Stimulated activated CD4-positive, alpha-beta T cell treated with anti-CD3 and anti-CD28 coated beads, Interleukin-12 subunit alpha, Interleukin-12 subunit beta, amount 100 ng/mL, for 48 hours (primary cell): ENCODE measurements around the gene RPGR.

Source experiments
- DNase-seq, 3 donors: peaks; one replicate each; pipeline ENCODE4 v3.0.0-alpha.2; 2020; ENCODE audit warnings: low read depth in 2 of 3, low spot score in 1 of 3

RPGR gene, protein sequence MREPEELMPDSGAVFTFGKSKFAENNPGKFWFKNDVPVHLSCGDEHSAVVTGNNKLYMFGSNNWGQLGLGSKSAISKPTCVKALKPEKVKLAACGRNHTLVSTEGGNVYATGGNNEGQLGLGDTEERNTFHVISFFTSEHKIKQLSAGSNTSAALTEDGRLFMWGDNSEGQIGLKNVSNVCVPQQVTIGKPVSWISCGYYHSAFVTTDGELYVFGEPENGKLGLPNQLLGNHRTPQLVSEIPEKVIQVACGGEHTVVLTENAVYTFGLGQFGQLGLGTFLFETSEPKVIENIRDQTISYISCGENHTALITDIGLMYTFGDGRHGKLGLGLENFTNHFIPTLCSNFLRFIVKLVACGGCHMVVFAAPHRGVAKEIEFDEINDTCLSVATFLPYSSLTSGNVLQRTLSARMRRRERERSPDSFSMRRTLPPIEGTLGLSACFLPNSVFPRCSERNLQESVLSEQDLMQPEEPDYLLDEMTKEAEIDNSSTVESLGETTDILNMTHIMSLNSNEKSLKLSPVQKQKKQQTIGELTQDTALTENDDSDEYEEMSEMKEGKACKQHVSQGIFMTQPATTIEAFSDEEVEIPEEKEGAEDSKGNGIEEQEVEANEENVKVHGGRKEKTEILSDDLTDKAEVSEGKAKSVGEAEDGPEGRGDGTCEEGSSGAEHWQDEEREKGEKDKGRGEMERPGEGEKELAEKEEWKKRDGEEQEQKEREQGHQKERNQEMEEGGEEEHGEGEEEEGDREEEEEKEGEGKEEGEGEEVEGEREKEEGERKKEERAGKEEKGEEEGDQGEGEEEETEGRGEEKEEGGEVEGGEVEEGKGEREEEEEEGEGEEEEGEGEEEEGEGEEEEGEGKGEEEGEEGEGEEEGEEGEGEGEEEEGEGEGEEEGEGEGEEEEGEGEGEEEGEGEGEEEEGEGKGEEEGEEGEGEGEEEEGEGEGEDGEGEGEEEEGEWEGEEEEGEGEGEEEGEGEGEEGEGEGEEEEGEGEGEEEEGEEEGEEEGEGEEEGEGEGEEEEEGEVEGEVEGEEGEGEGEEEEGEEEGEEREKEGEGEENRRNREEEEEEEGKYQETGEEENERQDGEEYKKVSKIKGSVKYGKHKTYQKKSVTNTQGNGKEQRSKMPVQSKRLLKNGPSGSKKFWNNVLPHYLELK

DNA sequence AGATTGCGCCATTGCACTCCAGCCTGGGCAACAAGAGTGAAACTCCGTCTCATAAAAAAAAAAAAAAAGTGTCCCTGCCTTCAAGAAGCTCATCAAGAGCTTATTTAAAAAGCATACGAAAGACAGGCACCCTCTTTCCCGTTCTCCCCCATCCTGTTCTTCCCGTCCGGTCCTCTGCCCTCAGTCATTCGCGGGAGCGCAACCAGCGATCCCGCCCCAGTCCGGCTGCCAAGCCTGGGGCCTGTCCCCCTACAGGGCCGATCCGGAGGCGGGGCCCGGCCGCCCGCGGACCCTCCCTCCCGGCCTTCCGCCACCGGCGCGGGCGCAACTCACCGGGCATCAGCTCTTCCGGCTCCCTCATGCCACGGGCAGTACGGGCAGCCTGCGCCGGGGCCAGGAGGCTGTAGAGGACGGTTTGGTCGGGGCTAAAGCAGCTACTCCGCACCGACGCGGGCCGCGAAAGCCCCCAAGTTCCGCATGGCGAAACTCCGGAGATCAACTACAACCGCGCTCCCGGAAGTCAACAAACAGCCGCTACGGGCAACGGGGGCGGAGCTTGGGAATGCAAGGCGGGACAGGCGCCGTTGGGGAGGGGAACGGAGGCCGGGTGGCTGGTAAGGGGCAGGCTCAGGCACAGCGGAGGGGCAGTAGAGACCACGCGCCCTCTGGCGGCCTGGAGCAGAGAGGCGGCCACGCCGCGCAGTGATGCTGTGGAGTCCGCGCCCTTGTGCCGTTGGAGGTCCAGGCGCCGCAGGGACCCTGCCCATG lies at the start of gene RPGR:
TSS of gene RPGR (minus strand) at position 503 of the 768 bp plus-strand sequence. CDS start at position 361, 142 bp downstream.
- DNase-seq = peak; percentile 83 to 86 (median 85)

DNA sequence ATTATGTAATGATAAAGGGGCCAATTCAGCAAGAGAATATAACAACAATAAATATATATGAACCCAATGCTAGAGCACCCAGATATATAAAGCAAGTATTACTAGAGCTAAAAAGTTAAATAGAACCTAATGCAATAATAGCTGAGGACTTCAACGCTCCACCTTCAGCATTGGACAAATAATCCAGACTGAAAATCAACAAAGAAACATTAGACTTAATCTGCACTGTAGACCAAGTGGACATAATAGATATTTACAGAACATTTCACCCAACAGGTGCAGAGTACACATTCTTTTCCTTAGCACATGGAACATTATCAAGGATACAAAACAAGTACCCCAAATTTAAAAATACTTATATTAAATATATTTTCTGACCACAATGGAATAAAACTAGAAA lies 49.4 kb upstream of the RPGR start:
- no peak for DNase-seq

DNA sequence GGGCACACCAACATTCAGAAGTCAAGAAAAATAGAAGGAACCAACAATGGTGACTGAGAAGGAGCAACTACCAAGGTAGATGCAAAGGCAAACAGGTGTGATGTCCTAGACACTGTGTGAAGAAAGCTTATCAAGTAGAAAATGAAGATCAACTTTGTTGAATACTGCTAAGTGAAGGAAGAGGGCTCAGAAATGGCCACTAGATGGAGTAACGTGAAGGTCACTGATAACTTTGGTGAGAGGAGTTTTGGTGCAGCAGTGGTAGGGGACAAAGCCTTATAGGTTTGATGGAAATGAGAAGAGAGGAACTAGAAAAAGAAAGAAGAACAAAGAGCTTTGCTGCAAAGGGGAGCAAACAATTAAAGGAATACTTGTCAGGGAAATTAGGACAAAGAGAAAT lies 48.6 kb upstream of the RPGR start:
- DNase-seq = no peak

DNA sequence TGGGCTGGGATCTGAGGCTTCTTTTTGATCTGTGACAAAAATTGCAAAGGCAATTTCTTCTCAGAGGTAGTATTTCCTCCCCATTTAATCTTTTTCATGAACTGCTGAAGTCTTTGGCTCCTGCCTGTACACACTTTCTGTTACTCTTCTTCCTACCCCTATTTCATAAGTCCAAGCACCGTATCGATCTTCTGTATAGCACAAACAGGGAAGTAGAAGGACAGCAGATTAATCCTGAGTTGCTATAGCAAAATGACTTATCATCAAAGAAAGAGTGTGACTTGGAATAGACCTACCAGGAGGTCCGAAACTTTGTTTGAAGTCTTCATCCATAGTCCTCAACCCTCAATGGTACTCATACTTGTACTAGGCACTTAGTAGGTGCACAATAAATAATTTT lies 47.1 kb upstream of the RPGR start:
- no peak for DNase-seq

- no peak for DNase-seq
Measured at GRCh38 chrX:38371641-38372040, 44.3 kb upstream of the RPGR start.

GRCh38 chrX:38368774-38369173 lies 41.5 kb upstream of the RPGR start:
- DNase-seq = no peak

GRCh38 chrX:38365954-38366353 lies 38.6 kb upstream of the RPGR start:
- DNase-seq = no peak

DNA sequence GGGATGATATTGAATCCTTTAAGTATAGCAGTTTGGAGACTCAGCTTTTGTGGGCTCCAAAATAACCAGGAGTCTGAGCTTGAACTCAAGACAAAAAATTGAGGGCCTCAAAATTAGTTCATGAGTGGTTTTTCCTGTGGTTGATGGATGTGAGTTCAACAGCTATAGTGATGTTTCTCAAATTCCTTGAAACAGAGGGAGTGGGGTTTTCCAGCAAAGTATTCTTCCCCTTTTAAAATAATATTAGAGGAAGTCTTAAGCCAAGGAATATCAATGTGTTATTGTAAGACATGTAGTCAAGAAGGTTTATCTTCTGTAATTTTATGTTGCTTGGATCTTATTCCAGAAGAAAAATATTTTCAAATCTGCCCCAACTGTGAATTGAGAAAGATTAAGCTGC lies 35.7 kb upstream of the RPGR start:
- no peak for DNase-seq

GRCh38 chrX:38357747-38358673 lies 30.7 kb upstream of the RPGR start:
- no peak for DNase-seq

- DNase-seq = no peak
Measured at GRCh38 chrX:38356401-38356800, 29.1 kb upstream of the RPGR start.

DNA sequence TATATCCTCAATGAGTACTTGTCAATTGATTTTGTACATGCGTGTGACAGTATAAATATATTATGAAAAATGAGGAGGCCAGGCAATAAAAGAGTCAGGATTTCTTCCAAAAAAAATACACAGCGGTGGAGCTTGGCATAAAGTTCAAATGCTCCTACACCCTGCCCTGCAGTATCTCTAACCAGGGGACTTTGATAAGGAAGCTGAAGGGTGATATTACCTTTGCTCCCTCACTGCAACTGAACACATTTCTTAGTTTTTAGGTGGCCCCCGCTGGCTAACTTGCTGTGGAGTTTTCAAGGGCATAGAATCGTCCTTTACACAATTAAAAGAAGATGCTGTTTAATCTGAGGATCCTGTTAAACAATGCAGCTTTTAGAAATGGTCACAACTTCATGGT lies 25.1 kb upstream of the RPGR start, which contains the start of gene OTC:
TSS of gene OTC (plus strand) at position 243 of the 400 bp plus-strand sequence. CDS start at position 336, 93 bp downstream.
- no peak for DNase-seq

GRCh38 chrX:38351346-38351745 lies 24.0 kb upstream of the RPGR start:
- no peak for DNase-seq

DNA sequence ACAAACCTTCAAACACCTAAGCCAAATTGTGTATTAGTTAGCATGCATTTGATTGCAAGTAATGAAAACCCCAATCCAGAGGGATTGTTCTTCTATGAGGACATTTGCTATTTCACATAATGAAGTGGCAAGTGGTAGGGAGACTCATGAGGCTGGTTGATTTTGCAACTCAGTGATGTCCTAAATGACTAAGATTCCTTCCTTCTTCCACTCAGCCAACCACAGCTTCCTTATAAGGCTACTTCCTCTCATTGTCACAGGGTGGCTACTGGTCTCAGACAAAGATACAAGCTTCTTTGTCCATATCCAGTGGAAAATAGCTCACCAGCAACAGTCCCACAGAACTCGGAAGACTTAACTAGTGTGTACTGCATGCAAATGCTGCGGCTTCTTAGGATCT lies 19.8 kb upstream of the RPGR start:
- DNase-seq = no peak

DNA sequence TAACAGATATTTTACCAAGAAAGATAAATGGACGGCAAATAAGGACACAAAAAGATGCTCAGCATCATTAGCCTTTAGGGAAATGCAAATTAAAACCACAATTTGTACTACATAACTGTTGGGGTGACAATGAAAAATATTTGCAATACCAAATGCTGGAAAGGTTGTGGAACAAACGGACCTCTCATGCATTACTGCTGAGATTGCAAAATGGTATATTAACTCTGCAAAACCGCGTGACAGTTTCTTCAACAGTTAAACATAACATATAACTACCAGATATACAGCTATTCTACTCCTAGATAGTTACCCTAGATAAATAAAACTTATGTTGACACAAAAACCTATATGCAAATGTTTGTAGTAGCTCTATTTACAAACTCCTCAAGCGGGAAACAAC lies 18.8 kb upstream of the RPGR start:
- no peak for DNase-seq

- DNase-seq = no peak
Measured at GRCh38 chrX:38342853-38343778, 15.8 kb upstream of the RPGR start.

- no peak for DNase-seq
Measured at GRCh38 chrX:38341442-38341841, 14.1 kb upstream of the RPGR start.

DNA sequence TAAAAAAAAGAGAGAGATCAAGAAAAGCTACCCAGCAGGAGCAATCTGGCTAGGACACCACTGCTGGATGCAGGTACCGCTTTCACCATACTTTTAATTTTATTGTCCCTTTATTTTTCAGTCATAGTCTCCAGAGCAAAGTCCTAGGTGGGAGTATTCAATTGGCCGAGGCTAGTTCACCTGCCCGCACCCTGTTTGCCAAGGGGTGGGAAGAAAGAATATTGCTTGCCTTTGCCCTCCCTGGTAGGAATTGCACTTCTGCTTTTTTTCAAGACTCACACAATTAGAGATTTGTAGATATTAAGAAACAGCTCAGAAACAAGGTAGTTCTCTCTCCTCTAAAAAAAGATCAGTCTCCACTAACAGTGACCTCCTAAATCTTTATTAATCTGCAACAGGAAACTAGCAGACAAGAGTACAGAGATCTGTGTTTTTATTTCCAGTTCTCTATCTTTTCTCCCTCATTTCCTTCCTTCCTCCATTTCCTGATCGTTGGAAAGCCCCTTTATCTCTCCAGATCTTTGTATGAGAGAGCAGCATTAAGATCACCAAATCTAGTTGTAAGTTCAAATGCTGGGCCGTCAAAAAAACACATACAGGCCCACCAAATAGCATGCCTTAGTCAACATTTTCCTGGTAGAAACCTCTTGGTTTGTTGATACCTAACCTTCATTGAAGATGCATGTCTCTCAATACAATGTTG lies 9.4 kb upstream of the RPGR start:
- DNase-seq = no peak

- no peak for DNase-seq
Measured at GRCh38 chrX:38335382-38335781, 8.1 kb upstream of the RPGR start.
